ENCODE results near the gene PLA2G4B.

- no peak for TF ChIP-seq CTCF (IDR thresholded peaks at IDR 0.05)
- no peak for TF ChIP-seq SP1 (CRISPR knock-in tag; conservative IDR thresholded peaks at IDR 0.05)
These were observed 49.0 kb upstream of the PLA2G4B start for GRCh38 chr15:41789662-41790061.
